GM21447 (cell line): ENCODE measurements around the gene AMFR.

Experiments
- ATAC-seq: cut with Tn5 transposase; IDR thresholded peaks from one replicate; pipeline ENCODE4 v1.9.1; 2021; ENCODE audit not compliant: unreplicated experiment

Gene AMFR

GRCh38 chr16:56425439-56425832 lies at the start of gene AMFR:
Gene AMFR, minus strand, starts transcription at chr16:56425545. Its CDS starts 218 bp downstream, at chr16:56425327.
- ATAC-seq, result peak; percentile 60

GRCh38 chr16:56470666-56471065 lies 45.3 kb upstream of the AMFR start:
- no peak for ATAC-seq

GRCh38 chr16:56470232-56470631 lies 44.9 kb upstream of the AMFR start:
- ATAC-seq, result no peak

DNA sequence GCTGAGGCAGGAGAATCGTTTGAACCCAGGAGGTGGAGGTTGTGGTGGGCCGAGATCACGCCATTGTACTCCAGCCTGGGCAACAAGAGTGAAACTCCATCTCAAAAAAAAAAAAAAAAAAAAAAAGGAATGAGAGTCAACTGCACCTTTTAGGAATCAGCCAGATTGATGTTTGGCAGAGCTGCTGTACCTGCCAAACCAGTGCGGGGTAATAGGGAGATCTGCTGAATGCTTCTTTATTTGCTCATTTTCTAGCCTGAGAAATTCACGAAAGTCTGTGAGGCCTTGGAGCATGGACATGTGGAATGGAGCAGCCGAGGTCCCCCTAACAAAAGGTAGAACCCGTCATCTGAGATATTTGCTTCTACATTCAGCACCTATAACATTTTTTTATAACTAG lies 44.4 kb upstream of the AMFR start:
- ATAC-seq, result no peak

DNA sequence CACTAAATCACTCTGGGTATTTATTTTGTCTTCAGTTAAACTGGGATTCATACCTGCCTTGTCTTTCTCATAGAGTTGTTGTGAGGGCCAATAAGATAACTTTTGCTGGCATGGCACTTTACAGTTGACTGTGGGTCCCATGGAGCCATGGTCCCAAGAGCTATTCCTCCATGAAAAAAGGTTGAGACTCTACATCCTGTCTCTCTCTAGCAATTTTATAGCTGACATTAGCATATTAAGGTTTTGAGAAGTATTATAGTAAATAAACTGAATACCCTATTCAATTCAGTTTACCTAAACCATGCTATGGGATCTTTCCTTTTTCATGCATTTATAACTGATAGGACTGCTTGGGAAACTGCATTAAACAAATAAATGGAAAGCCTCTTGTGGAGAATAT lies 43.5 kb upstream of the AMFR start:
- ATAC-seq, result no peak

GRCh38 chr16:56466344-56466743 lies 41.0 kb upstream of the AMFR start:
- no peak for ATAC-seq

DNA sequence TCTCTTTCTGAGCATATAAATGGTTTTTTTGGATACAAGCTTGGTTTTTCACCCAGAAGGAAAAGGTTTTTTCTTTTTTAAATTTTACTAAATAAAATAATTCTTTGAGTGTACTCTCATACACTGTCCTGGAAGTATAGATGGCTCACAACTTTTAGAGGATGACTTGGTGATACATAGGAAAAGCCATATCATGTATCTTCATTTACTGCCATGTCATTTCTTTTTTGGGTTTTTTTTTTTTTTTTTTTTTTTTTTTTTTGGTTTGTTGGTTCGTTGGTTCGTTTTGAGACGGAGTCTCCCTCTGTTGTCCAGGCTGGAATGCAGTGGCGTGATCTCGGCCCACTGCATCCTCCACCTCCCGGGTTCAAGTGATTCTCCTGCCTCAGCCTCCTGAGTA lies 37.8 kb upstream of the AMFR start:
- ATAC-seq, result no peak

- no peak for ATAC-seq
Observed at GRCh38 chr16:56462064-56462796, 36.9 kb upstream of the AMFR start.

- no peak for ATAC-seq
Observed at GRCh38 chr16:56460101-56460500, 34.8 kb upstream of the AMFR start.

- no peak for ATAC-seq
Observed at GRCh38 chr16:56457927-56458470, 32.7 kb upstream of the AMFR start.

DNA sequence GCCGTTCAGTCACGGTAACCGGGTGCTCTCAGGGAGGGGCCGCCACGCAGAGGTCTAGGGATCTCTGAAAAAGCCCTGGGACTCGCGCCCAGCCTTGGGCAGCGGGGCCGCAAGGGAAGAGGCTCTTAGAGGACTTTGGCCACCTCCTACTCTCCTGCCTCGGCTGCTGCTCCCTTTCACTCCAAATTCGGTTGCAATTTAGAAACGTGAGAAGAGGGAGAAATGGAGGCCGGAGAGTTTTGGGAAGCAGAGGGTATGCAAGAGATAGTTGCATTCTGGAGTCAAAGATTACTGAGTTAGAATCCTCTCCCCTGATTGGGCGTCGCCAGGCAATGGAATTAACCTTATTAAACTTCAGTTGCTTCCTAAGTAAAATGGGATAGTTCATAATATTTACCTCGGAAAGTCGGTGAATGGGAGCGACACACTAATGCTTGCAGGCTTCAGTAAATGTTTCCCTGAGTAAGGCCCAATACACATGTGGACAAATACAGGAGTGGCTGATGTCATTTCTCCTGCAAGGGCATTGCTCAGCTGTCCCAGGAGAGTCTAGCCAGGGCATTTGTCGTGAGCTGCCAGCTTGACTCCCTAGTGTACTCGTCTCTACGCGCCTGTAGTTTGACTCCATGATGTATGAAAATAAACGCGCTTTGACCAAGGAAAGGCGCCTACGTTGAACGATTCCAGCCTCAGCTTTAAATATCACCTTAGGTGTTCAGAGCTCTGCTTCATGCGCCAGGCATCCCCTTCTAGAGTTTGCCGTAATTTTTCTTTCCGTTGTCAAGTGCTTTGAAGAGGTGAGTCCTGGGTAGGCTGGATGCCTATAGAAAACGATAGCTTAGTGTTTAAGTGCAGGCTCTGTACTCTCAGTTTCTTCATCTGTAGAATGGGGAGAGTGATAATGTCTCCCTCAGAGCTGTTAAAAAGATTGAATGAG lies 26.7 kb upstream of the AMFR start:
- peak; percentile 30 for ATAC-seq

DNA sequence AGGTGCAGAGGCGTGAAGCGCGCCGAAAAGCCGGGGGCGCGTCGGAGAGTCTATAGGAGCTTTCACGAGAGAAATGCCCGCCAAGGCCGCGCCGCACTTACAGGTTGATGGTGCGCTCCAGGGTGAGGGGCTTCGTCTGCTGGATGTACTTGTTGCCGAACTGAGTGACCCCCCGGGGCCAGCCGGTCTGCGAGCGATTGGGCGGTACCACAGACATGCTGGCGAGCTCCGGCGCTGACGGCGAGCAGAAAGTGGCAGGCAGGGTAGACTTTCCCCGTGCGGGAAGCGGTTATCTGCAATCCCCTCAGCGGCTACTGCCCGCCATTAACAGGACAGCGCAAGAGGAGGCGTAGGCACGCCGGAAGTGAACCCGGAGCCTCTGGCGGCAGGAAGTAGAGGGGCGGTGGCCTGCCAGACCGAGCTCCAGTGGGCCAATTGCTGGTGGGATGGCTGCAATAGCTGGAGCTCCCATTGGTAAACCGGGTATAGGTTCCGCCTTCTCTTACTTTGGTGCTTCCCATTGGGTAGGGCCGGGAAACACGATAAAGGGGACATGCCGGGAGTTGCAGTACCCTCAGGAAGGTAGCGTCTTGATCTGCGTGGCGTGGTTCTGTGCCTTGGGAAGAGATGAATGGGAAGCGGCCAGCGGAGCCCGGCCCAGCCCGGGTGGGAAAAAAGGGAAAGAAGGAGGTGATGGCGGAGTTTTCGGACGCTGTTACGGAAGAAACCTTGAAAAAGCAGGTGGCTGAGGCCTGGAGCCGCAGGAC lies 25.8 kb upstream of the AMFR start, which contains the start of the genes NUDT21 and OGFOD1:
NUDT21 (minus strand) TSS at position 347 of the 767 bp plus-strand sequence; CDS start at position 217, 130 bp downstream.
OGFOD1 (plus strand) TSS at position 569 of the 767 bp plus-strand sequence; CDS start at position 628, 59 bp downstream.
- peak; percentile 97 for ATAC-seq

GRCh38 chr16:56450275-56450985 lies 25.1 kb upstream of the AMFR start:
- ATAC-seq, result peak; percentile 34

DNA sequence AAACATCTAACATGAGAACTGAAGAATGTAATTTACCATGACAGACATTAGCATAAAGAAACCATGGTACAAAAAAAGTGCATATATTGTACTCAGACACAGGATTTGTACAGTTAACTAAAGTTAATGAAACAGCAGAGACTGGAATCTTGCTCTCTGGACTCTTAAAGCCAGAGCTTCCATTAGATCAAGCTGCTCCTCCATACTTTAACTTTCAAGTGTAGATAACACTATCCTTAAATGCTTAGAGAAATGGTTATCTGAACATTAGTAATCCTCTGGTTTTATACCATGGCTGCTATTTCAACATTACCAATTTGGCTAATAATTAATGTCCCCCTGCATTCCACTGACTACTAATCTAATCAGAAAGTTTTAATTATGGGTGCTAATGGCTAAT lies 22.7 kb upstream of the AMFR start:
- ATAC-seq, result no peak

GRCh38 chr16:56447286-56447685 lies 21.9 kb upstream of the AMFR start:
- no peak for ATAC-seq

GRCh38 chr16:56438038-56438437 lies 12.7 kb upstream of the AMFR start:
- ATAC-seq, result no peak

- no peak for ATAC-seq
Observed at GRCh38 chr16:56436258-56436657, 10.9 kb upstream of the AMFR start.

GRCh38 chr16:56428091-56428490 lies 2.7 kb upstream of the AMFR start:
- no peak for ATAC-seq

GRCh38 chr16:56426585-56426984 lies 1.2 kb upstream of the AMFR start:
- no peak for ATAC-seq

DNA sequence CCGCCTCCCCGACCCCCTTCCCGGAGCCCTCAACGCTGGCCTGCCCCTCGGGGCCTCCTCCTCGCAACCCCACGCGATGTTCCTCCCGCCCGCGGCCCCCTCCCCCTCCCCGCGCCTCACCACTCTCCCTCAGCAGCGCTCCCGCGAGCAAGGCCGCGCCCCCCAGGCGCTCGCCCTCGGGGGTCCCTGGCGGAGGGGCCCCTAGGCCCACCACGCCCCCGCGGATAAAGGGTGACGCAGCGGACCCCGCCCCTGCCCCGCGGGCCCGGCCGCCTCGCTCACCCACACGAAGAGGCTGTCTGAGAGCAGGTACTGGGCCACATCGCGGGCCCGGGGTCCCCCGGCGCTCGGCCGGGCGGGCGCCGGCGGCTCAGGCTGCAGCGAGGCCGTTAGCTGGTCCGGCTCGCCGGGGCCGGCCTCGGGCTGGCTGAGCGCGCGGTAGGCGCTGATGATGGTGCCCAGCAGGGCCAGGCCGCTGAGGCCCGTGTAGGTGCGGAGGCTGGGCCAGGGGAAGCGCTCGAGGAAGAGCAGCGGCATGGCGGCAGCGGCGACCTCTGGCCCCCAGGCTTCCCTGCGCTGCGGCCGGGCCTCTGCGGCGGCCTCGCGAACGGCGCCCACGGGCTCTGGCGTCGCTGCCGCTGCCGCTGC lies 430 bp downstream of the AMFR start:
- peak; percentile 26 for ATAC-seq
